Measurements from ENCODE around the gene NXPE3.

The NXPE3 gene

GRCh38 chr3:101828691-101829436 is 49.9 kb downstream of the NXPE3 start (continued):
- peak; percentile 93 for TF ChIP-seq ZBTB17 (tag by site-specific recombination; IDR thresholded peaks at IDR 0.05)
- TF ChIP-seq ZNF10 (tag by site-specific recombination; IDR thresholded peaks at IDR 0.05): no peak
- no peak for TF ChIP-seq ZNF266 (tag by site-specific recombination; IDR thresholded peaks at IDR 0.05; ENCODE audit: low read depth)
- TF ChIP-seq ZFP69B (tag by site-specific recombination; IDR thresholded peaks at IDR 0.05): no peak
- TF ChIP-seq ZNF37A (tag by site-specific recombination; IDR thresholded peaks at IDR 0.05): no peak
- no peak for TF ChIP-seq ZBTB48 (tag by site-specific recombination; IDR thresholded peaks at IDR 0.05)
- no peak for TF ChIP-seq GLI4 (tag by site-specific recombination; IDR thresholded peaks at IDR 0.05)
- no peak for TF ChIP-seq ZNF292 (tag by site-specific recombination; IDR thresholded peaks at IDR 0.05; ENCODE audit: borderline replicate concordance, low read depth)
- no peak for TF ChIP-seq PRDM2 (tag by site-specific recombination; IDR thresholded peaks at IDR 0.05; ENCODE audit: borderline replicate concordance)
- peak; percentile 91 for TF ChIP-seq ZNF629 (tag by site-specific recombination; IDR thresholded peaks at IDR 0.05)
- TF ChIP-seq ZNF501 (tag by site-specific recombination; IDR thresholded peaks at IDR 0.05): no peak
- no peak for TF ChIP-seq ZNF664 (tag by site-specific recombination; IDR thresholded peaks at IDR 0.05)
- no peak for TF ChIP-seq REPIN1 (tag by site-specific recombination; IDR thresholded peaks at IDR 0.05; ENCODE audit: low read depth)
- TF ChIP-seq, protein P1, sequence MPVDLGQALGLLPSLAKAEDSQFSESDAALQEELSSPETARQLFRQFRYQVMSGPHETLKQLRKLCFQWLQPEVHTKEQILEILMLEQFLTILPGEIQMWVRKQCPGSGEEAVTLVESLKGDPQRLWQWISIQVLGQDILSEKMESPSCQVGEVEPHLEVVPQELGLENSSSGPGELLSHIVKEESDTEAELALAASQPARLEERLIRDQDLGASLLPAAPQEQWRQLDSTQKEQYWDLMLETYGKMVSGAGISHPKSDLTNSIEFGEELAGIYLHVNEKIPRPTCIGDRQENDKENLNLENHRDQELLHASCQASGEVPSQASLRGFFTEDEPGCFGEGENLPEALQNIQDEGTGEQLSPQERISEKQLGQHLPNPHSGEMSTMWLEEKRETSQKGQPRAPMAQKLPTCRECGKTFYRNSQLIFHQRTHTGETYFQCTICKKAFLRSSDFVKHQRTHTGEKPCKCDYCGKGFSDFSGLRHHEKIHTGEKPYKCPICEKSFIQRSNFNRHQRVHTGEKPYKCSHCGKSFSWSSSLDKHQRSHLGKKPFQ (tag by site-specific recombination; IDR thresholded peaks at IDR 0.05): no peak
- no peak for TF ChIP-seq BCL11B (tag by site-specific recombination; IDR thresholded peaks at IDR 0.05; ENCODE audit: low read depth)
- no peak for TF ChIP-seq SP2 (tag by site-specific recombination; IDR thresholded peaks at IDR 0.05)
- TF ChIP-seq ZNF670 (tag by site-specific recombination; IDR thresholded peaks at IDR 0.05; ENCODE audit: low read depth): no peak
- TF ChIP-seq ZNF157 (tag by site-specific recombination; IDR thresholded peaks at IDR 0.05): no peak
- peak; percentile 46; the same call in 1 of the 2 replicates for TF ChIP-seq ZNF513 (tag by site-specific recombination; IDR thresholded peaks at IDR 0.05)
- no peak for TF ChIP-seq ZNF768 (tag by site-specific recombination; IDR thresholded peaks at IDR 0.05)
- no peak for TF ChIP-seq ZBTB7A (tag by site-specific recombination; IDR thresholded peaks at IDR 0.05; ENCODE audit: low read depth)
- no peak for TF ChIP-seq KLF17 (tag by site-specific recombination; IDR thresholded peaks at IDR 0.05)
- peak; percentile 81 for TF ChIP-seq ZBTB21 (tag by site-specific recombination; IDR thresholded peaks at IDR 0.05)
